CD4-positive, alpha-beta T cell (primary cell): ENCODE data around the gene COMP. TPM values are rescaled to one million over a fixed set of nuclear protein-coding genes. Genes with fewer than 3 reads are reported as not detected.

Source experiments
- ATAC-seq: fragments of 200-7000 bp; cut with Tn5 transposase; one replicate; pipeline ENCODE4 v1.10.0; 2022; ENCODE audit warnings: mild to moderate bottlenecking; ENCODE audit not compliant: poor library complexity
- CTCF ChIA-PET: fragments of 350-600 bp; sonication (Branson Sonifier 250); formaldehyde crosslinking; loops from one replicate; lab custom pipeline; 2021; ENCODE audit warnings: antibody characterized with exemption, inconsistent platforms; lab: Charles Lee
- POLR2A ChIA-PET: fragments of 350-600 bp; sonication (Branson Sonifier 250); formaldehyde crosslinking; loops from one replicate; lab custom pipeline; 2021; ENCODE audit warnings: antibody characterized with exemption, inconsistent platforms; lab: Charles Lee
- DNase-seq, 14 experiments: peaks; one replicate each; pipeline ENCODE4 v3.0.0-alpha.2; 2013 to 2020; ENCODE audit warnings: mixed read lengths in 2 of 14
- H3K27ac ChIP-seq, 2 donors: one replicate each; pipeline versions ENCODE4 v1.5.1 to v1.7.0; 2013; ENCODE audit warnings: low read length in 2 of 2, low read depth in 1 of 2, mild to moderate bottlenecking in 1 of 2
- H3K27me3 ChIP-seq, 2 experiments: 1 replicate in 1 of 2; 2 replicates in 1 of 2; pipeline versions ENCODE4 v1.6.1 to v1.7.0; 2013; ENCODE audit warnings: low read length in 2 of 2, control low read depth in 1 of 2, mild to moderate bottlenecking in 1 of 2, moderate library complexity in 1 of 2; ENCODE audit not compliant: insufficient read depth in 2 of 2, control insufficient read depth in 1 of 2
- H3K36me3 ChIP-seq: one replicate; pipeline ENCODE4 v1.6.1; 2013; ENCODE audit warnings: low read length, control low read depth; ENCODE audit not compliant: insufficient read depth
- H3K4me1 ChIP-seq: one replicate; pipeline ENCODE4 v1.6.1; 2013; ENCODE audit warnings: low read length, control low read depth; ENCODE audit not compliant: insufficient read depth
- H3K4me3 ChIP-seq: one replicate; pipeline ENCODE4 v1.5.1; 2013; ENCODE audit warnings: mild to moderate bottlenecking, low read length, moderate library complexity
- H3K9me3 ChIP-seq, 2 experiments: 1 replicate in 1 of 2; 2 replicates in 1 of 2; pipeline versions ENCODE4 v1.6.1 to v1.7.0; 2013; ENCODE audit warnings: low read length in 2 of 2, mild to moderate bottlenecking in 2 of 2, control low read depth in 1 of 2, moderate library complexity in 1 of 2; ENCODE audit not compliant: control insufficient read depth in 1 of 2, insufficient read depth in 1 of 2
- H3K27ac Mint-ChIP-seq: one replicate; pipeline ENCODE4 v1.8.0; 2020; ENCODE audit warnings: mixed read lengths
- H3K27me3 Mint-ChIP-seq: one replicate; pipeline ENCODE4 v1.8.0; 2021; ENCODE audit warnings: mixed read lengths
- H3K36me3 Mint-ChIP-seq: one replicate; pipeline ENCODE4 v1.8.0; 2021; ENCODE audit warnings: low read depth, mixed read lengths
- H3K4me1 Mint-ChIP-seq: one replicate; pipeline ENCODE4 v1.8.0; 2021; ENCODE audit warnings: low read depth, mixed read lengths
- H3K4me3 Mint-ChIP-seq: one replicate; pipeline ENCODE4 v1.8.0; 2020; ENCODE audit warnings: mild to moderate bottlenecking, mixed read lengths
- H3K9me3 Mint-ChIP-seq: one replicate; pipeline ENCODE4 v1.8.0; 2020; ENCODE audit warnings: mixed read lengths
- intact Hi-C, 2 experiments: fragments of 100-400 bp; cut with DNase I in 1 of 2; cut with micrococcal nuclease in 1 of 2; formaldehyde crosslinking; loops; one replicate each; pipeline versions ENCODE4 v1.15.1 to v1.9.0; 2023 to 2025; cut with DNase I, micrococcal nuclease
- total RNA-seq, 174 experiments: library from RNA in 2 of 174; stranded (reverse) in 2 of 174; gene quantifications; one replicate each; pipeline ENCODE4 v1.2.3 and lab custom pipeline; 2021 to 2026
- TF ChIP-seq, protein P1 (sequence below): fragments of 200-600 bp; IDR thresholded peaks from one replicate; pipeline ENCODE4 v1.8.0; 2022; ENCODE audit warnings: antibody characterized with exemption, mild to moderate bottlenecking

Gene COMP
- total RNA-seq, 2 experiments from 2014 or later = not detected

DNA sequence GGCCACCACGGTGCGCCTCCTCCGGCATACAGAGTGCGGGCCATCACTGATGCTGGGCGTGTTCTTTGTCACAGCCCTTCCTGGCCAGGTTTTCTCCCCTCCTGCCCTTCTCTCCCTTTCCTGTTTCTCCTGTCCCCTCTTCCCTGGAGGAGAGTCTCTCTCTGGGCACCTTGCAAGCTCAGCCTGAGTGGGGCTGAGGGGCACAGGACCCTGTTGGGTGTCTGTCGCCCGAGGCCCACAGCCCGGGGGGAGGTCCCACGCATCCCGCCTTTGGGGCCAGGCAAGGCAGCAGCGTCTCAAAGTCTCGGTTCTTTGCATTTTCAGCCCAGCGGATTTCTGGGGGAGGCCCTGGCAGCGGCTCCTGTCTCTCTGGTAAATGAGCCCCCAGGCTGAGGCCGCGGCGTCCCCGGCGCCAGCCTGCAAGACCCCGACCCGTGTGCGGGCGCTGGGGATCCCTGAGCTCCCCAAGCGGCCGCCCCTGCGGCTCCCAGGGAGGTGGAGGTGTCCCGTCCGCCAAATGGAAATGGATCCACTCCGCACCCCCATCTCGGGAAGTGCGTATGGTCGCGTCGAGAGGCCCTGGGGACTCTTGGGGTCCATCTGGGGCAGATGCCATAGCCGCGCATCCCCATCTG is 47.2 kb downstream of the COMP start:
- no peak overlapping the region for H3K4me3 ChIP-seq
- POLR2A ChIA-PET = no interaction called here
- H3K27ac ChIP-seq = no peak overlapping the region
- no peaks in the 10 kb centered on the region for H3K9me3 Mint-ChIP-seq
- H3K36me3 Mint-ChIP-seq = no peaks in the 10 kb centered on the region
- DNase-seq (no peak), ATAC-seq (no peak)
- no peaks in the 10 kb centered on the region for H3K4me1 Mint-ChIP-seq
- H3K36me3 ChIP-seq = no peaks in the 10 kb centered on the region
- intact Hi-C loops = no loop called here
- TF ChIP-seq, protein P1, sequence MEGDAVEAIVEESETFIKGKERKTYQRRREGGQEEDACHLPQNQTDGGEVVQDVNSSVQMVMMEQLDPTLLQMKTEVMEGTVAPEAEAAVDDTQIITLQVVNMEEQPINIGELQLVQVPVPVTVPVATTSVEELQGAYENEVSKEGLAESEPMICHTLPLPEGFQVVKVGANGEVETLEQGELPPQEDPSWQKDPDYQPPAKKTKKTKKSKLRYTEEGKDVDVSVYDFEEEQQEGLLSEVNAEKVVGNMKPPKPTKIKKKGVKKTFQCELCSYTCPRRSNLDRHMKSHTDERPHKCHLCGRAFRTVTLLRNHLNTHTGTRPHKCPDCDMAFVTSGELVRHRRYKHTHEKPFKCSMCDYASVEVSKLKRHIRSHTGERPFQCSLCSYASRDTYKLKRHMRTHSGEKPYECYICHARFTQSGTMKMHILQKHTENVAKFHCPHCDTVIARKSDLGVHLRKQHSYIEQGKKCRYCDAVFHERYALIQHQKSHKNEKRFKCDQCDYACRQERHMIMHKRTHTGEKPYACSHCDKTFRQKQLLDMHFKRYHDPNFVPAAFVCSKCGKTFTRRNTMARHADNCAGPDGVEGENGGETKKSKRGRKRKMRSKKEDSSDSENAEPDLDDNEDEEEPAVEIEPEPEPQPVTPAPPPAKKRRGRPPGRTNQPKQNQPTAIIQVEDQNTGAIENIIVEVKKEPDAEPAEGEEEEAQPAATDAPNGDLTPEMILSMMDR = no peak
- H3K27me3 Mint-ChIP-seq = no peaks in the 10 kb centered on the region
- H3K27ac Mint-ChIP-seq = no peak overlapping the region
- H3K27me3 ChIP-seq = no peaks in the 10 kb centered on the region
- CTCF ChIA-PET = no interaction called here
- H3K4me1 ChIP-seq = no peaks in the 10 kb centered on the region
- no peak overlapping the region for H3K4me3 Mint-ChIP-seq
- H3K9me3 ChIP-seq = no peaks in the 10 kb centered on the region

DNA sequence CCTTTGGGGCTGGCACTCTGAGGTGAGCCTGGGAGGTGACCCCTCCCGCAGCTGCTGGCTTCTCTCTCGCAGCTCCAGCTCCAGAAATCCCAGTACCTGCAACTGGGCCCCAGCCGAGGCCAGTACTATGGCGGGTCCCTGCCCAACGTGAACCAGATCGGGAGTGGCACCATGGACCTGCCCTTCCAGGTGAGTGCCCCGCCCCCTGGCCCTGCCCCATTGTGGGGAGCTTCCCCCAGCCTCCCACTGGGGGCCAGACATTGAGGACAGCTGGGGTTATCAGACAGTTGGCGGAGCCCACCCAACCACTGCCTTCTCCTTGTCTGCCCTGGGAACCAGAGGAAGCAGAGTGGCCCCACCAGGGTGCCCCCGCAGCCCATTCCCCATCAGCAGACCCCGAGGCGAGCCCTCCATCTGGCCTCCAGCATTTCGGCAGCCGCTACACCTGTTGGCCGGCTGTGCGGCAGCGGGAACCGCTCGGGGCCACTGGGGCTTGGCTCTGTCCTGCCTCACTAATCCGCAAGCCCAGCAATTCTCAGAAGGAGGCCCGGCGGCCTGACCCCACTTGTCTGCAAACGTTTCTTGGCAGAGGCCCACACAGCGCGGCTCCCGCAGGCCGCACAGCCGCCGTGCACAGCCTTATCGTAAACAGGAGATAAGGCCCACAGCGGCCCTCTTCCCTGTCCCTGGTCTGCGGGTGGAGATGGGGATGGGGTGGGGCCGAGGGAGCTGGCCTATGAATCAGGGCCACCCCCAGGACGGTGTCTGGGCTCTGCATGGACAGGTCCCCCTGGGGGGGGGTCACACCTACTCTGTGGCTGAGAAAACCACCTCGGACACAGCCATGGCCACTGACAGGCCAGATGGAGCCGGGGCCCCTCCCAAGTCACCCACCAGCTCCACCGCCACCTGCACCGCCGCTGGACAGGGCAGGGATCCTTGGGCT is 48.0 kb downstream of the COMP start:
- no peaks in the 10 kb centered on the region for H3K36me3 ChIP-seq
- intact Hi-C loops = no loop called here
- H3K27ac ChIP-seq = no peak overlapping the region
- Mint-ChIP-seq H3K4me1 (no peaks in the 10 kb centered on the region), H3K9me3 (no peaks in the 10 kb centered on the region), H3K36me3 (no peaks in the 10 kb centered on the region), H3K4me3 (no peak overlapping the region), H3K27ac (no peak overlapping the region), H3K27me3 (no peaks in the 10 kb centered on the region)
- H3K9me3 ChIP-seq = no peaks in the 10 kb centered on the region
- no peaks in the 10 kb centered on the region for H3K27me3 ChIP-seq
- TF ChIP-seq, protein P1 = no peak
- H3K4me1 ChIP-seq = no peaks in the 10 kb centered on the region
- H3K4me3 ChIP-seq = no peak overlapping the region
- ATAC-seq = no peak
- POLR2A ChIA-PET = no interaction called here
- CTCF ChIA-PET = no interaction called here
- DNase-seq = no peak

DNA sequence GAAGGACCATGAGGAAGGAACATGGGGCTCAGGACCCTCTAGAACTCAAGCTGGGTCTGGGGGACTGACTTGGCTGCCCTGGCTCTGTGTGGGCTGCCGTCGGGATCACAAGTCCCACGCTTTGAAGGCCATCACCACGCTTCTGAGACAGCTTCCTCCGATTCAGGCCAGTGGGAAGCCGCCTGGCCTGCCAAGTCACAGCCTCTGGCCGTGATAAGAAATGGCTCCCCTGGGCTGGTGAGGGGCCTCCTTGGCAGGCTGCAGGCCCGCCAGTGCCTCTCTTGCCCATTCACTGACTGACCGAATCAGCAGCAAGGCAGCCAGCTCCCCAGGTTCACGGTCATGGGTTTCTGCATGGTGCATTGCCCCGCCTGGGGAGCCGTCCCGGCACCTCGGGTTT is 48.8 kb downstream of the COMP start:
- Mint-ChIP-seq H3K27ac (no peak overlapping the region), H3K9me3 (no peaks in the 10 kb centered on the region), H3K27me3 (no peaks in the 10 kb centered on the region), H3K4me3 (no peak overlapping the region), H3K36me3 (no peaks in the 10 kb centered on the region), H3K4me1 (no peaks in the 10 kb centered on the region)
- Histone ChIP-seq H3K27ac (no peak overlapping the region), H3K4me3 (no peak overlapping the region), H3K27me3 (no peaks in the 10 kb centered on the region), H3K4me1 (no peaks in the 10 kb centered on the region), H3K36me3 (no peaks in the 10 kb centered on the region), H3K9me3 (no peaks in the 10 kb centered on the region)
- TF ChIP-seq, protein P1 = no peak
- intact Hi-C loops = no loop called here
- no peak for ATAC-seq
- DNase-seq = no peak
- CTCF ChIA-PET = no interaction called here
- POLR2A ChIA-PET = no interaction called here
